C4-2B (cell line): Measurements from ENCODE around the gene HS6ST1.

Experiments used
- CTCF ChIP-seq: fragments of 450-650 bp; conservative IDR thresholded peaks from 2 replicates; pipeline ENCODE4 v1.5.1; 2017; ENCODE audit warnings: mild to moderate bottlenecking
- ZFX ChIP-seq: fragments of 450-650 bp; IDR thresholded peaks from 2 replicates; pipeline ENCODE4 v1.6.1; 2017

- TF ChIP-seq CTCF: no peak
- TF ChIP-seq ZFX: no peak
These were observed 81.6 kb downstream of the HS6ST1 start for GRCh38 chr2:128237081-128237534.
